Smooth muscle cell (in vitro differentiated cells): ENCODE data around the gene PDE8B. TPM values are rescaled to one million over a fixed set of nuclear protein-coding genes. Genes with fewer than 3 reads are reported as not detected.

Experiments used
- DNase-seq: peaks from one replicate; lab custom pipeline; 2025; ENCODE audit not compliant: unreplicated experiment; lab: John Stamatoyannopoulos, UW
- H2AFZ ChIP-seq: fragments of 200-600 bp; sonication (generic); 2 replicates; pipeline ENCODE4 v1.6.0; 2016; ENCODE audit warnings: antibody characterized with exemption, low read depth, mild to moderate bottlenecking
- H3F3A ChIP-seq: fragments of 200-600 bp; sonication (generic); 2 replicates; pipeline ENCODE4 v1.6.0; 2017; ENCODE audit warnings: antibody characterized with exemption, low read depth
- H3K27ac ChIP-seq: fragments of 200-600 bp; sonication (generic); 2 replicates; pipeline ENCODE4 v1.5.1; 2016; ENCODE audit warnings: low read depth, mild to moderate bottlenecking
- H3K27me3 ChIP-seq: fragments of 200-600 bp; sonication (generic); 2 replicates; pipeline ENCODE4 v1.6.1; 2016; ENCODE audit warnings: low read depth, mild to moderate bottlenecking
- H3K36me3 ChIP-seq: fragments of 200-600 bp; sonication (generic); 2 replicates; pipeline ENCODE4 v1.5.1; 2016; ENCODE audit warnings: low read depth
- H3K4me1 ChIP-seq: fragments of 200-600 bp; sonication (generic); 2 replicates; pipeline ENCODE4 v1.5.1; 2016; ENCODE audit warnings: low read depth
- H3K4me2 ChIP-seq: fragments of 200-600 bp; sonication (generic); 2 replicates; pipeline ENCODE4 v1.6.0; 2016; ENCODE audit warnings: mild to moderate bottlenecking
- H3K4me3 ChIP-seq: fragments of 200-600 bp; sonication (generic); 2 replicates; pipeline ENCODE4 v1.5.1; 2016; ENCODE audit warnings: mild to moderate bottlenecking
- H3K79me2 ChIP-seq: fragments of 200-600 bp; sonication (generic); 2 replicates; pipeline ENCODE4 v1.6.0; 2016; ENCODE audit warnings: low read depth, mild to moderate bottlenecking
- H3K9ac ChIP-seq: fragments of 200-600 bp; sonication (generic); 2 replicates; pipeline ENCODE4 v1.6.0; 2016; ENCODE audit warnings: low read depth
- H3K9me3 ChIP-seq: fragments of 200-600 bp; sonication (generic); replicated peaks from 2 replicates; pipeline ENCODE4 v1.5.1; 2016; ENCODE audit warnings: low read depth
- H4K20me1 ChIP-seq: fragments of 200-600 bp; sonication (generic); 2 replicates; pipeline ENCODE4 v1.6.0; 2016; ENCODE audit warnings: low read depth
- WGBS: methylation state at CpG from one replicate; pipeline ENCODE4 v1.1.7; 2016; ENCODE audit warnings: low lambda C conversion rate; 5-methylcytosine and 5-hydroxymethylcytosine counted together
- polyA plus RNA-seq: library from polyadenylated mRNA; unstranded; fragments of >200 nt; fragmentation: Nextera tagmentation; extraction: Ambion mirVana; gene quantifications from 2 replicates; pipeline ENCODE4 v1.2.1, GENCODE V29; 2016
- total RNA-seq: library from RNA; depleted of rRNA; stranded (reverse); fragments of >200 nt; gene quantifications from 2 replicates; pipeline ENCODE4 v1.2.3, GENCODE V29; 2014
- TF ChIP-seq, protein P1 (sequence below): fragments of 200-600 bp; sonication (generic); IDR thresholded peaks from 2 replicates; pipeline ENCODE4 v1.5.1; 2017; ENCODE audit warnings: borderline replicate concordance, mild to moderate bottlenecking, antibody characterized with exemption; ENCODE audit not compliant: insufficient read depth, poor library complexity, severe bottlenecking

PDE8B gene
- total and polyA plus RNA-seq, 2 experiments from 2014 or later = 0.13 to 0.18 TPM

DNA sequence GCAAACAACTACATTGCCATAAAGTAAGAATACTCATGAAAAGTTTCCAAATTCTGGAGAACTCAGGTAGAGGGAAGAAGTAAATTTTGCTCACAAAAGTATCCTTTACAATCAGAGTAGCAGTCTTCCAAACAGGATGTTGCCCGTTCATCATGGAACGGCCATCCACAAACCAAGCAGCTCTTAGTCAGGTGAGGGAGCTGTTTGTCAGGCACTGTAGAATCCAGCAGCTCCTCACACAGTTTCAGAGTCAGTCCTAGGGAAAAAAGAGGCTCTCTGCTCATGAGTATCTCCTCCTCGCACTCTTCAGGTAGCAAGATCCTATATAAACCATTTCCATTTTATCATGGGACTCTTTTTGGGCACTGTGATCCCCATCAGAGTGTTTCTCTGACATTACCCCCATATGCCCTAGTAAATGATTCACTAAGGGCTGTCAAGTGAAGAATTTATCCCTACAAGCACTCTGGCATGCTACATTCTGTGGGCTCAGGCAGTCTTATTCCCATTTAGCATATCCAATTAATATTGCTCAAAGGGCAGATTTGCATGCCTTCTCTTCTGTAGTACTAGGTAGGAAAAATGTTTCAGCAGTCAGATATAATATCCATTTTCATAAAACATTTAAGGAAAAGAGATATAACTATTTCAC, 183.7 kb downstream of the PDE8B start:
- Histone ChIP-seq H3K79me2 (no peaks in the 10 kb centered on the region), H3K27me3 (no peaks in the 10 kb centered on the region), H3K4me3 (no peak overlapping the region), H3K9me3 (no peaks in the 10 kb centered on the region), H3F3A (no peaks in the 10 kb centered on the region), H3K27ac (no peak overlapping the region), H3K4me1 (no peaks in the 10 kb centered on the region), H3K9ac (no peak overlapping the region), H3K4me2 (no peak overlapping the region), H2AFZ (no peak overlapping the region), H4K20me1 (no peaks in the 10 kb centered on the region), H3K36me3 (no peaks in the 10 kb centered on the region)
- TF ChIP-seq, protein P1, sequence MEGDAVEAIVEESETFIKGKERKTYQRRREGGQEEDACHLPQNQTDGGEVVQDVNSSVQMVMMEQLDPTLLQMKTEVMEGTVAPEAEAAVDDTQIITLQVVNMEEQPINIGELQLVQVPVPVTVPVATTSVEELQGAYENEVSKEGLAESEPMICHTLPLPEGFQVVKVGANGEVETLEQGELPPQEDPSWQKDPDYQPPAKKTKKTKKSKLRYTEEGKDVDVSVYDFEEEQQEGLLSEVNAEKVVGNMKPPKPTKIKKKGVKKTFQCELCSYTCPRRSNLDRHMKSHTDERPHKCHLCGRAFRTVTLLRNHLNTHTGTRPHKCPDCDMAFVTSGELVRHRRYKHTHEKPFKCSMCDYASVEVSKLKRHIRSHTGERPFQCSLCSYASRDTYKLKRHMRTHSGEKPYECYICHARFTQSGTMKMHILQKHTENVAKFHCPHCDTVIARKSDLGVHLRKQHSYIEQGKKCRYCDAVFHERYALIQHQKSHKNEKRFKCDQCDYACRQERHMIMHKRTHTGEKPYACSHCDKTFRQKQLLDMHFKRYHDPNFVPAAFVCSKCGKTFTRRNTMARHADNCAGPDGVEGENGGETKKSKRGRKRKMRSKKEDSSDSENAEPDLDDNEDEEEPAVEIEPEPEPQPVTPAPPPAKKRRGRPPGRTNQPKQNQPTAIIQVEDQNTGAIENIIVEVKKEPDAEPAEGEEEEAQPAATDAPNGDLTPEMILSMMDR = no peak
- no peak for DNase-seq
- 86% methylated on average over 3 of the region's 3 CpGs for WGBS

DNA sequence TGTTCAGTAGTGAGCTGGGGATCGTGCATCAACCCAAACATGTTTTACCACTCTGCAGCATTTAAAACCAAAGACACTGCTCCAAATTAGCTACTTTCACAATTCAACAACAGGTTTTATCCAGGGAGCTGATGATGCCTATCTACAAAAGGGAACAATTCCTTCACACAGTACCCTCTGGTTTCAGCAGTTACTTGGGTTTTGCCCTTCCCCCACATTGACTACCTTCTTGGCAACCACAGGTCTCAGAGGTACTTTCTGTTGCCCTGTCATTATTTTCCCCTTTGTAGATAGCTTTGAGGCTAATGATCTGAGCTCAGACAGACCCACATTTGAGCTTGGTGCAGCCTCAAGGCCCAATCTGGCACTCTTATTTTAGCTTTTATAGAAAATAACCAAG, 185.5 kb downstream of the PDE8B start:
- H2AFZ ChIP-seq = no peak overlapping the region
- H3K36me3 ChIP-seq = no peaks in the 10 kb centered on the region
- TF ChIP-seq, protein P1 = no peak
- no peak overlapping the region for H3K9ac ChIP-seq
- no peaks in the 10 kb centered on the region for H3F3A ChIP-seq
- 79% methylated on average over 1 of the region's 1 CpG for WGBS
- H3K4me1 ChIP-seq = no peaks in the 10 kb centered on the region
- H3K27me3 ChIP-seq = no peaks in the 10 kb centered on the region
- no peaks in the 10 kb centered on the region for H3K9me3 ChIP-seq
- H4K20me1 ChIP-seq = no peaks in the 10 kb centered on the region
- no peak for DNase-seq
- H3K79me2 ChIP-seq = no peaks in the 10 kb centered on the region
- no peak overlapping the region for H3K4me3 ChIP-seq
- no peak overlapping the region for H3K4me2 ChIP-seq
- H3K27ac ChIP-seq = no peak overlapping the region

DNA sequence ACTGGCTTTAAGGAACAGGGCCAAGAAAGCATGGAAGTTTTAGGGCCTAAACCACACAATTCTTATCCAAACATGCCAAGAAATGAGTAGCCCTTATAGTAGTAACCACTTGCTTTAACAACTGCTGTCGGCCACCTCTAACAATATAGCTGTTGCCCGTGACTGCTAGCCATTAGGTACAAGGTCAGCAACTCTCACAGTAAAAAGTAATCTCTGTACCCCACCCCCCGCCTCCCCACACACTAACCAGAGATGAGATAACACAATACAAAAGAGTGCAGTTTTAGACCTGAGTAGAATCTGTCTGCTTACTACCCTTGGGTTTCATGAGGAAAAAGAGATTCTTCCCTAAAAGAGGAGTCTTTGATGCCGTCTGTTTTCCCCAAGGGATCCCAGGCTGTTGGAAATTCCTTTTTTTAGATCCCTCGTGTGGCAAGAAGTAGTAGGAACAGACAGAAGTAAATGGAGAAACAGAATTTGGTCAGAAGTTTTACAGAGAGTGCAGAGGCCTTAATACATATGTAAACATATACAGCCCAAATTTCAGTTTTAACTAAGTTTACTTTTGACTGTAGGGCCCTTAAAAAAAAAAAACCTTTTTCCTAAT, 187.3 kb downstream of the PDE8B start:
- Histone ChIP-seq H3K4me3 (no peak overlapping the region), H3K27me3 (no peaks in the 10 kb centered on the region), H2AFZ (no peak overlapping the region), H3K36me3 (no peaks in the 10 kb centered on the region), H3K4me2 (no peak overlapping the region), H3K4me1 (no peaks in the 10 kb centered on the region), H3K27ac (no peak overlapping the region), H3F3A (no peaks in the 10 kb centered on the region), H3K9ac (no peak overlapping the region), H4K20me1 (no peaks in the 10 kb centered on the region), H3K9me3 (no peaks in the 10 kb centered on the region), H3K79me2 (no peaks in the 10 kb centered on the region)
- TF ChIP-seq, protein P1 = no peak
- no peak for DNase-seq
- 53% methylated on average over 5 of the region's 5 CpGs for WGBS

DNA sequence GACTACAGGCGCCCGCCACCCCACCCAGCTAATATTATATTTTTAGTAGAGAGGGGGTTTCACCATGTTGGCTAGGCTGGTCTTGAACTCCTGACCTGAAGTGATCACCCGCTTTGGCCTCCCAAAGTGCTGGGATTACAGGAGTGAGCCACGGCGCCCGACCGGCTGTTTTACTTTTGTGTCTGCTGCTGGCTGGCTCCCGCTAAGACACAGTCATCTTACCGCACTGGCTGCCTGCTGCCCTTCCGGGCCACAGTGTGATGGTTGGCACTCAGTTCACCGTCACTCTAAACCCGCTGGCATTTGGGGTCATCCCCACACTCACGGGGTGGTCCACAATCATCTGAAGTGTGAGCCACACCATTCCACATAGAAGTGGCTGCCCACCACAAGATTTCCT, 188.0 kb downstream of the PDE8B start:
- Histone ChIP-seq H2AFZ (no peak overlapping the region), H3F3A (no peaks in the 10 kb centered on the region), H3K27ac (no peak overlapping the region), H4K20me1 (no peaks in the 10 kb centered on the region), H3K36me3 (no peaks in the 10 kb centered on the region), H3K4me2 (no peak overlapping the region), H3K9ac (no peak overlapping the region), H3K79me2 (no peaks in the 10 kb centered on the region), H3K4me1 (no peaks in the 10 kb centered on the region), H3K27me3 (no peaks in the 10 kb centered on the region), H3K9me3 (no peaks in the 10 kb centered on the region), H3K4me3 (no peak overlapping the region)
- 92% methylated on average over 13 of the region's 13 CpGs for whole genome bisulfite sequencing
- DNase-seq = no peak
- TF ChIP-seq, protein P1 = no peak
